Inferior parietal cortex (tissue), 1 donor: ENCODE measurements around the gene PCBP3.
A peak's percentile ranks its signal among the peaks of the same experiment; 100 is the strongest.

Source experiments
- DNase-seq: peaks from one replicate; pipeline ENCODE4 v3.0.0-alpha.2; 2016; ENCODE audit errors: extremely low spot score

The PCBP3 gene

GRCh38 chr21:45724994-45725843, 81.7 kb downstream of the PCBP3 start:
- DNase-seq: no peak

- no peak for DNase-seq
Observed at GRCh38 chr21:45725844-45726200, 82.3 kb downstream of the PCBP3 start.

DNA sequence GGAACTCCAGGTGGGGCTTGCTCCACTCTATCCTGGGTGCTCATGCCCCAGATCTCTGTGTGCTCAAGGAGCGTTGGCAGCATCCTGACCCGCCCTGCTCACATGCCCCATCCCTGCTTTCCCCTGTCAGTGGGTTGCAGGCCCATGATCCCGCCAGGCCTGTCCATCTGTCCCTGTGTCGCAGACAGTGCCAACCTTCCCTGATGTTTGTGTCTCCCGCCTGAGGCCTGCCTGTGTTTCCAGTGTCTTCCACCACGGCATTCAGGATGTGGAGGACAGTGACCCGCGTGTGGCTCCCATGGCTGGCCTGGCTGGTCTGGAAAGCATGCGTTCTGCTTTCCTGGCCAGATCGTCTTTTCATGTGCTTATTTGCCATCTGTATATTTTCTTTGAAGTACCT, 82.9 kb downstream of the PCBP3 start:
- DNase-seq: no peak

GRCh38 chr21:45727390-45727789, 83.9 kb downstream of the PCBP3 start:
- DNase-seq: no peak

DNA sequence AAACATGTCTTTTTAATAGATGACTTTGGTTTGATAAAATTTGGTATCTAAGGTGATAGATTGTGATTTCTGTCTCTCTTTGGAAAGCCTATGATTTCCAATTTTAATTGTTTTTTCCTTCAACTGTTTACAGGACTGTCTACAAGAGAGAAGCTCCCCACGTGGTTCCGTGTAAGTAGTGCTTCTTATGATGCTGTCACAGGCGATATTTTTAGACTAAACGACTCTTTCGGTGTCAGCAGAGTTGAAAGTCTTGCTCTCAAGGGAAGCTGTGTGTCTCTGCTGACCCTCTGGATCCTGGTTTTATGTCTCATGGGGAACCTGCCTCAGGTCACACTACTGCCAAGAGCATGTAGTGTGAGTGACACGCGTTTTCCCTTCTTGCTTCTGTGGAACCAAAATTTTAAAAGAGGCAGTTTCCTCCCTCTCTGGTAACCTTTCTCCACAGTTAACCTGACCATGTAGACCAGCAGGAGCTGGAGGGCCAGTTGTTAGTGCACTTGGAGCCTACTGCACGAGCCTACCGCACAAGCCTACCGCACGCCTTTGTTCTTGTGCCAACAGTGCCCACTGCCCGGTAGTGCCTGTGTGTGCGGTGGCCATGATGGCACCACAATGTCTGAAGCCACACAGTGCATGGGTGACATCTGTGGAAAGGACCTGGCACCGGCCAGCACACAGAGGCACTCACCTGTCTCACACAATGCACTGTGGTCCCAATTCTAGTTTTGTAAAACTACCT, 91.9 kb downstream of the PCBP3 start:
- no peak for DNase-seq

GRCh38 chr21:45736042-45736689, 92.6 kb downstream of the PCBP3 start:
- DNase-seq: no peak

GRCh38 chr21:45736690-45737484, 93.4 kb downstream of the PCBP3 start:
- DNase-seq: no peak

DNA sequence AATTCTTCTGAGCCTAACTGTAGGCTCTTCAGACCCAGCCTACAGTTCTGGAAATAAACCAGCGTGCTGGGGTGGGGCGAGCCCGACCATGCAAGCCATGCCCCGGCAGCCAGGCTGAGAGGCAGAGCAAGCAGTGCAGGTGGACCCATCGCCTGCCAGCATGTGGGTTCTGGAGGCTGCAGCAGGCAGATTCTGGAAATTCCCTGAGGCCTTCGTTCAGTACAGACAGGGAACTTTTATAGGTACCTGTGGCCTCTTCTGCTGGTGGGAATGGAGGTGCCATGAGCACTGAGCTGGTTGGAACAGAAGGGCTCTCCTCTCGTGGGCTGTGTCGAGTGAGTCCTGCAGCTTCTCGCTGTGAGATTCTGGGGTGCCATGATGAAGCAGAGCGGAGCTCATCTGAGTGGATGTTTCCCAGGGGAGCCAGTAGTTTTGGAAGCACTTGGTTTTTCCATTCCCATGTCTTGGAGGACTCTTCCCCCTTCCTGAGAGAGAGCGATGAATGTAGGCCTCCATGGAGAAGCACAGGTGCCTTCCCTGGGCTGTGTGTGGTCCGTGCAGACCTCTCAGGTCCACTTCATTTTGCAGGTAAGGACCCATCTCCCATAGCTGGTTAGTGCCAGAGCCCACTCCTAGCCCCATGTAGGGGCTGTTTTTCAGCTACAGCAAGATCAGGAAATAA, 94.1 kb downstream of the PCBP3 start:
- DNase-seq: no peak

- DNase-seq: no peak
Observed at GRCh38 chr21:45739218-45740087, 95.9 kb downstream of the PCBP3 start.

- DNase-seq: no peak
Observed at GRCh38 chr21:45740088-45740440, 96.5 kb downstream of the PCBP3 start.

DNA sequence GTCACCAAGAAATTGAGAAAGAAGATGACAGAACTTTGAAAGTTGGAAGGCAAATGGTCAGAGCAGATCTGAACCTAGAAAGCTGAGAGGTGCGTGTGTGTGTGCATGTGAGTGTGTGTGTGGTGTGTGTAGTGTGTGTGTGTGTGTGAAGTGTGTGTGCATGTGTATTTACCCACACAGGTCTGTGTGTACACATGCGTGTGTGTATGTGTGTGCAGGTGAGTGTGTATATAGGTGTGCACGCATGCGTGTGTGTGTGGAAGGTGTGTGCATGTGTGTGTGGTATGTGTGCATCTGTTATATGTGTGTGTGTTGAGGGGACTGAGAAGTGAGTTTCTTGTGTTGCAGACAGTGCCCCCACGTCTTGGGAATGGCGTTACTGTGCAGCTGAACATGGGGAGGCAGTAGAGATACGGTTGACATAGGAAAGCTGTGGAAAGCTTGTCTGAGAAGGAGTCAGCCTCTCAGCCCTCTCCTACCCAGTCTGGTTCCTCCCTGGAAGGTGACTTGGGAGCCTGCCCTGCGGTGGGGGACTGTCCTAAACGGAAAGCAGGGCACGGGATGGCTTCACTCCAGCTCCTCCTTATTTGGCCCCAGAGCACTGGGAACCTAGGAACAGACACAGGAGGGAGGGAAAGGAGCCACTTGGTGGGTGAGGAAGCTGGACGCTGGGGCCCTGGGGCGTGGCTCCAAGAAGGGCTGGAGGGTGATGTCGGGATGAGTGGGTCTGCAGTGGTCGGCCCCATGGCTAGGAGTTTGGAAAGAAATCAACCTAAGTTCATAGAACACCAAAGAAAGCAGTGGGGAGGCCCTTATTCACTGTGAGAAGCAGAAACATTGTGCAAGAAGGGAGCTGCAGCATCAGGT, 97.2 kb downstream of the PCBP3 start:
- no peak for DNase-seq

- DNase-seq: no peak
Observed at GRCh38 chr21:45741691-45742090, 98.2 kb downstream of the PCBP3 start.

- DNase-seq: no peak
Observed at GRCh38 chr21:45742247-45742646, 98.7 kb downstream of the PCBP3 start.

- DNase-seq: no peak
Observed at GRCh38 chr21:45745256-45745655, 101.7 kb downstream of the PCBP3 start.

GRCh38 chr21:45747233-45747766, 103.8 kb downstream of the PCBP3 start:
- no peak for DNase-seq

- peak; percentile 35 for DNase-seq
Observed at GRCh38 chr21:45747802-45748445, 104.4 kb downstream of the PCBP3 start.

DNA sequence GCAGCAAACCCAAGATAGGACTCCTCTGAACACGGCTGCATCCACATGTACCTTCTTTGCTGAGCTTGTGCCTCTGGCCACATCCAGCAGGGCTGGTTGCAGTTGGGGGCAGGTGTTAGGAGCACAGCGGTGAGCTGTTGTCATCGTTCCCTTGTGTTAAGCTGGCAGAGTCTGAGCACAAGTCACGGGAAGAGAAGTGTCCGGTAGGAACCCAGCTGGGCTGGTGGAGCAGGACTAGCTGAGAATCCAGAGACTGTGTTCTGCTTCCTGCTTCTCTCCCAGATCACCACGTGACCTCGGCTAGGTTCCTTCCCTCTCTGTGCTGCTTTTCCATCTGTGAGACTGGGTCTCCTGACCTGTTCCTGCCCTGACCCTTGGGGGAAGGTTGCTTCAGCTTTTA, 105.1 kb downstream of the PCBP3 start:
- DNase-seq: no peak

GRCh38 chr21:45749974-45750373, 106.4 kb downstream of the PCBP3 start:
- no peak for DNase-seq

DNA sequence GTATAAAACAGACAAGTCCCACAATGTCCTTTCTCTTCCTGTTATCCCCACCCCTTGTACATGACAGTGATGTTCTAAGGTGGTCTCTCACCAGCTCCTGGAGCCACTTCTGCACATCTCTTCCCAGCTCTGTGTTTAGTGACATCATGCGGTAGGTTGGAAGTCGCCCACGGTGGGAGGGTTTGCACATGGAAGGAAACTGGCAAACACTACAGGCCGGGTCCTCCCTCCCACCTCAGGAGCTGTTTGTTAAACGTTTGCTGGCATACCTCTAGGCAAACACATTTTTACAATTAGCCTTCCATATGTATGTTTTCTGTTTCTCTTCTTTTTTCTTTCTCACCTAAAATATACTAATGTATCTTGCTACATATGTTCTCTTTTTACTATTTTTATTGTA, 107.4 kb downstream of the PCBP3 start:
- no peak for DNase-seq
